HAP-1 (cell line): ENCODE measurements around the gene ACACB.
"Not testable (repeated sequence)": the region's sequence is repeated elsewhere in the genome, so short reads cannot be mapped to it uniquely, and the experiment has no call there.

Source experiments
- DNase-seq, 2 experiments: peaks; one replicate each; pipeline ENCODE4 v3.0.0-alpha.2; 2016 to 2020; ENCODE audit warnings: low spot score in 2 of 2
- H3K27me3 ChIP-seq: fragments of 250-450 bp; sonication (Bioruptor Pico); 2 replicates; pipeline ENCODE4 v1.5.1; 2020; ENCODE audit warnings: low read depth, mild to moderate bottlenecking, moderate library complexity
- H3K36me3 ChIP-seq: fragments of 250-450 bp; sonication (Bioruptor Pico); replicated peaks from 2 replicates; pipeline ENCODE4 v1.5.1; 2020; ENCODE audit warnings: mild to moderate bottlenecking
- H3K4me1 ChIP-seq: fragments of 250-450 bp; sonication (Bioruptor Pico); 2 replicates; pipeline ENCODE4 v1.5.1; 2020; ENCODE audit warnings: mild to moderate bottlenecking
- H3K4me3 ChIP-seq: fragments of 250-450 bp; sonication (Bioruptor Pico); 2 replicates; pipeline ENCODE4 v1.5.1; 2020; ENCODE audit warnings: mild to moderate bottlenecking, moderate library complexity
- H3K9me3 ChIP-seq: fragments of 250-450 bp; sonication (Bioruptor Pico); 2 replicates; pipeline ENCODE4 v1.5.1; 2020; ENCODE audit warnings: mild to moderate bottlenecking, moderate library complexity
- in situ Hi-C: fragments of 300-500 bp; cut with MboI; formaldehyde crosslinking; loops from 3 replicates; pipeline ENCODE4 v1.14.3; 2020; ENCODE audit warnings: low sequenced_read_pairs, inconsistent platforms, mixed read lengths

ACACB gene

DNA sequence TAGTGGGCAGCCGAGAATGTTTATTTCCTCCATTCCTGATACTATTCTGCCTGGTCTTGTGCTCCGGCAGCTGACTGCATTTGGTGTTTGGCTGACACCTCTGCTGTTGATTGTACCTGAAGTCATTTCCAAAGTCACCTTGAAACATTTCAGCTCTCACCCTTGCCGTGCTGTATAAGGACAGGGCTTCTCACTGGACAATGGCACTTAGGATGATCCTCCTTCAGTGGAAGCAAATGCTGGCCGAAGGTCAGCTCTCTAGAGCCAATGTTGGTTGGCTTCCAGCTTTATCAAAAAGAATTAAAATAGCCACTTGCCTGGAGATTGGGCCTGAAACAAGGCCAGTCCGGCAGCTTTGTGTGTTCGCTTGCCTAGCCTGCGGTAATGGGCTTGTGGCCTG lies 44.0 kb downstream of the ACACB start:
- no peaks in the 10 kb centered on the region for H3K9me3 ChIP-seq
- no peaks in the 10 kb centered on the region for H3K36me3 ChIP-seq
- no peaks in the 10 kb centered on the region for H3K27me3 ChIP-seq
- in situ Hi-C loops, result no loop called here
- H3K4me1 ChIP-seq, result peaks cover 1% of the 10 kb centered on the region
- H3K4me3 ChIP-seq, result no peak overlapping the region
- DNase-seq, result no peak

DNA sequence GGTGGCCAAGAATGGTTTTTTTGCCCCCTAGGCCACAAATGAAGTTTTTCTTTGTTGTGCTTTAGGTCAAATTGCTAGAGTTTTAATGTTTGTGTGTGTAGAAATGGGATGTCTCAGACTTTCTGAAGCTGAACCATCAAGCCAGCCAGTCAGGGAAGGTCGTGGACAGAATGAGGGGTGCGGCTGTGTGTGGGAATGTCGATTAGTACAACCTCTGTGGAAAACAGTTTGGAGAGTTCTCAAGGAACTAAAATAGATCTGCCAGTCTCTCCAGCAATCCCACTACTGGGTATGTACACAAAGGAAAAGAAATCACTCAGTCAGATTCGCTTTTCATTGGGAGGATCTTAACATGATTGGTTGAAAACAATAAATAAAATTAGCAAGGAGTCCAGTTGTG lies 44.5 kb downstream of the ACACB start:
- no peaks in the 10 kb centered on the region for H3K27me3 ChIP-seq
- H3K9me3 ChIP-seq, result no peaks in the 10 kb centered on the region
- H3K36me3 ChIP-seq, result no peaks in the 10 kb centered on the region
- H3K4me1 ChIP-seq, result no peaks in the 10 kb centered on the region
- no peak overlapping the region for H3K4me3 ChIP-seq
- in situ Hi-C loops, result no loop called here
- no peak for DNase-seq

DNA sequence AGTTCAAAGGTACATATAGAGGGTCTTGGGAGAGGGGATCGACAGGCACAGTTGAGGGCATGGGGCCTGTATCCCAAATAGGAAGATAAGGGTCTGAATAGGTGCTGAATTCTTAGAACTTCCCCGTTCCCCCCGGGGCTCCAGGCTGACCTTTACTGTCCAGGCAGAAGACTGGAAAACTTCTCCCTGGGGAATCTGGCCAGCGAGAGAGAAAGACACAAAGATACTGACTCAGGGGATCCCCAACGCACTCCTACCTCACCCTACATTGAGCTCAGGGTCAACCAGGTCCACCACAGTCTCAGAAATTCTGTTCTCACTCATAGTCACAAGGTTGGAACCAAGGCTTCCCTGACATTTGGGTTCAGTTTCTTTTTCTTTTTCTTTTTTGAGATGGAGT lies 46.2 kb downstream of the ACACB start:
- DNase-seq, result no peak
- in situ Hi-C loops, result no loop called here
- no peaks in the 10 kb centered on the region for H3K36me3 ChIP-seq
- no peaks in the 10 kb centered on the region for H3K27me3 ChIP-seq
- H3K4me3 ChIP-seq, result no peak overlapping the region
- H3K9me3 ChIP-seq, result no peaks in the 10 kb centered on the region
- H3K4me1 ChIP-seq, result no peaks in the 10 kb centered on the region

DNA sequence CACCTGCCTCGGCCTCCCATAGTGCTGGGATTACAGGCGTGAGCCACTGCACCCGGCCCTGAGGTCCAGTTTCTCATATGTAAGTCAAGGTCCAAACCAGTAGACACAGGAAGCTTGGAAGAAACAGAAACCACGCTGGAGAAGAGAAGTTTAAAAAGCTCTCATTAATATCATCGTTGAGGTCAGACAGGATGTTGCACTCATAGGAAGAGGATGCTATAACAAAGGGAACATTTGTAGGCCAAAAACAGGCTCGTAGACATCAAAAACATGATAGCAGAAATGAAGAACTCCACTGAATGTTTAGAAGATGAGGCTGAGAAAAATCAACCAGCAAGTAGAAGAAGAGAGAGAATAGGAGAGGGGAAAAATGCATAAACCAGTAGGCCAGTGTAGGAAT lies 46.8 kb downstream of the ACACB start:
- Histone ChIP-seq H3K9me3 (no peaks in the 10 kb centered on the region), H3K36me3 (no peaks in the 10 kb centered on the region), H3K4me3 (no peak overlapping the region), H3K27me3 (no peaks in the 10 kb centered on the region), H3K4me1 (no peaks in the 10 kb centered on the region)
- DNase-seq, result no peak
- in situ Hi-C loops, result no loop called here

DNA sequence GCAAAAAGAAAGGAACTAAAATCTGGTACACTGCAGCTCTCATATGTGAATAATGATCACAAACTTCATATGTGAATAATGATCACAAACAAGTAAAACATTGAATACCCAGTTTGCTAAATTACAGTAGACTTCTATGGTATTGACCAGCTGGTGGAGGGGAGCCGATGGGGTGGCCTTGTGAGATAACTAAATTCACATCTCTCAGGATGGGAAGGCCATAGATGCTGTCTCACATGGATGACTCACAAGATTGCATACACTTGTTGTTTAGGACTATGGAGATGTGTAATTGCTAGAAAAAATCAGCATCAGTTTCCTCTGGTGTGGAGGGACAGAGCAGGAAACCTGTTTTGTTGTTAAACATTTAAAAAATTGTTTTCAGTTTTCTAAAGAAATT lies 49.2 kb downstream of the ACACB start:
- in situ Hi-C loops, result no loop called here

DNA sequence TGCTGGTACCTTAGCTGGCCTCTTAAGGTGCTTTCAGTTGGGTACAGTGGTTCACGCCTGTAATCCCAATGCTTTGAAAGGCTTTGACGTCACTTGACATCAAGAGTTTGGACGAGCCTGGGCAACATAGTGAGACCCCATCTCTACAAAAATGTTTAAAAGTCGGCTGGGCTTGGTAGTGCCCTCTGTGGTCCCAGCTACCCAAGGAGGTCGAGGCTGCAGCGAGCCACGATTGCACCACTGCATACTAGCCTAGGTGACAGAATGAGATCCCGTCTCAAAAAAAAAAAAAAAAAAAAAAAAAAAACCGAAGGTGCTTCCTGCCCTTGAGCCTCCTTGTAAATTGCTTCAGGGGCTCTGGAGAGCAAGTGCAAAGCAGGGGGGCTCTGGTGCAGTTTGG lies 50.0 kb downstream of the ACACB start:
- in situ Hi-C loops, result no loop called here
- no peaks in the 10 kb centered on the region for H3K4me1 ChIP-seq
- H3K27me3 ChIP-seq, result no peaks in the 10 kb centered on the region
- no peak for DNase-seq
- peaks cover under 1% of the 10 kb centered on the region; the same call in 1 of the 2 replicates for H3K36me3 ChIP-seq
- no peak overlapping the region for H3K4me3 ChIP-seq
- no peaks in the 10 kb centered on the region for H3K9me3 ChIP-seq

More for the DNA sequence above, 49.2 kb downstream of the ACACB start:
- H3K4me3 ChIP-seq, result no peak overlapping the region
- H3K36me3 ChIP-seq, result no peaks in the 10 kb centered on the region
- DNase-seq, result no peak
- no peaks in the 10 kb centered on the region for H3K27me3 ChIP-seq
- H3K9me3 ChIP-seq, result no peaks in the 10 kb centered on the region
- no peaks in the 10 kb centered on the region for H3K4me1 ChIP-seq

DNA sequence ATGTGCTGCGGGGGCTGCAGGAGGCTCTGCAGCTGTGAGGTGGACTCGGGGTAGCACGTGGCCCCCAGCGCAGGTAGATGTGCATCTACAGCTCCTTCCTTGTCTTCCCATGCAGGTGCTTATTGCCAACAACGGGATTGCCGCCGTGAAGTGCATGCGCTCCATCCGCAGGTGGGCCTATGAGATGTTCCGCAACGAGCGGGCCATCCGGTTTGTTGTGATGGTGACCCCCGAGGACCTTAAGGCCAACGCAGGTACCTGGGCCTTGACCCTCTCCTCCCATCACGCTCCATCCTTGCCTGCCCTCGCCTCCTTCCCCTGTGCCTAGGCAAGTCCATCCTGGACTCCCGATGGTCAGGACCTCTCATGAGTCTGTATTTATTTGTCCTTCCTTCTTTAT lies 51.4 kb downstream of the ACACB start:
- Histone ChIP-seq H3K36me3 (peaks cover 4% of the 10 kb centered on the region), H3K4me3 (no peak overlapping the region), H3K27me3 (no peaks in the 10 kb centered on the region), H3K9me3 (no peaks in the 10 kb centered on the region), H3K4me1 (no peaks in the 10 kb centered on the region)
- in situ Hi-C loops, result no loop called here
- DNase-seq, result no peak

DNA sequence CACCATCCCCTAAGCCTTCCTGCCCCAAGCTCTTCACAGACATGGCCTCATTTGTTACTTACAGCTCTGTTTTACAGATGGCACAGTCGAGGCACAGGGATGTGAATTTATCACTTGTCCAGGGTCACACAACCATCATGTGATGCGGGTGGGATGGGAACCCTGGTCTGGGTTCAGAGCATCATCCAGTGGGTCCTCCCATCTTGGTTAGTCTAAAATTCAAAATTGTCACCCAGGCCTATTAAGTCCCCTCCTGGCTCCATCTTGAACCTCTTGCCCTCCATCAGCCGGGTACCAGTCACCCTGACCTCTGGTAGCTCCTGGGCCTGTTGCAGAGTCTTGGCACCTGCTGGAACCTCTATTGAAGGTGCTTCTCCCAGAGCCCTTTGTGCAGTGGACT lies 52.9 kb downstream of the ACACB start:
- H3K27me3 ChIP-seq, result no peaks in the 10 kb centered on the region
- in situ Hi-C loops, result no loop called here

DNA sequence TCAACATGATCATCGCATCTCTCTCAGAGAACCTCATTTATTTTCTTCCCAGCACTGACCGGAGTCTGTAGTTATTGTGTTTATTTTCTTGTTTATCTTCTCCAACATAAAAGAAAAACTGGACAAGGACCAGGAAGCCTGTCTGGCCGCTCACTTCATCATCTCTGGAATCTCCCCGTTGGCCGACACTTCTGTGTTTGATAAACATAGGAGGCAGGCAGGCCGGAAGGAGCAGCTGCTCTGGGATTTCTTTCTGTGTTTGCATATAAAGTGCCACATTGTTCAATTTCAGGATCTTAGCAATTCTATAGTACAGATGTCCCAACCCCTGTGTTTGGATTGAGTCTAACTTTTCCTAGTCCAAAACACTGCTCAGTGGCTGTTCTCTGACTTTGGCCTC lies 53.3 kb downstream of the ACACB start:
- H3K9me3 ChIP-seq, result no peaks in the 10 kb centered on the region
- H3K4me3 ChIP-seq, result no peak overlapping the region
- H3K36me3 ChIP-seq, result peaks cover 4% of the 10 kb centered on the region
- in situ Hi-C loops, result no loop called here
- H3K27me3 ChIP-seq, result no peaks in the 10 kb centered on the region
- H3K4me1 ChIP-seq, result no peaks in the 10 kb centered on the region
- no peak for DNase-seq

More for the DNA sequence above, 52.9 kb downstream of the ACACB start:
- H3K36me3 ChIP-seq, result peaks cover 4% of the 10 kb centered on the region
- no peak for DNase-seq
- no peaks in the 10 kb centered on the region for H3K9me3 ChIP-seq
- no peaks in the 10 kb centered on the region for H3K4me1 ChIP-seq
- no peak overlapping the region for H3K4me3 ChIP-seq

DNA sequence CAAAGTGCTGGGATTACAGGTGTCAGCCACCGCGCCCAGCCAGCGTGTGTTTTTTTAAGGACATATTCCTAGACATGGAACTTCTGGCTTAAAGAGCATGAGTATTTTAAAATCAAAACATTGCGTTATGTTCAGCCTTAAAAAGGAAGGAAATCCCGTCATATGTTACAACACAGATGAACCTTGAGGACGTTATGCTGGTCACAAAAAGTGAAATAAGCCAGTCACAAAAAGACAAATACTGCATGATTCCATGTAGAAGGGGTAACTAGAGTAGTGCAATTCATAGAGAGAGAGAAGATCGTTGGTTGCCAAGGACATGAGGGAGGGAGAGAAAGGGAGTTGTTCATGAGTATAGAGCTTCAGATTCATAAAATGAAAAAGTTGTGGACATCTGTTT lies 53.9 kb downstream of the ACACB start:
- Histone ChIP-seq H3K27me3 (no peaks in the 10 kb centered on the region), H3K9me3 (no peaks in the 10 kb centered on the region), H3K4me3 (no peak overlapping the region), H3K36me3 (peaks cover 4% of the 10 kb centered on the region), H3K4me1 (no peaks in the 10 kb centered on the region)
- DNase-seq, result no peak
- in situ Hi-C loops, result no loop called here

DNA sequence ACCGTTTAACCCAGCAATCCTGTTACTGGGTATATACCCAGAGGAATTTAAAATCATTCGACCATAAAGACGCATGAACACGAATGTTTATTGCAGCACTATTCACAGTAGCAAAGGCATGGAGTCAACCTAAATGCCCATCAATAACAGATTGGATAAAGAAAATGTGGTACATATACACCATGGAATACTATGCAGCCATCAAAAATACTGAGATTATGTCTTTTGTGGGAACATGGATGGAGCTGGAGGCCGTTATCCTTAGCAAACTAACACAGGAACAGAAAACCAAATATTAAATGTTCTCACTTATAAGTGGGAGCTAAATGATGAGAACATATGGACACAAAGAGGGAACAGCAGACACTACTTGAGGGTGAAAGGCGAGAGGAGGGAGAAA lies 56.4 kb downstream of the ACACB start:
- H3K4me3 ChIP-seq, DNase-seq, H3K9me3 ChIP-seq, H3K36me3 ChIP-seq, in situ Hi-C loops, H3K27me3 ChIP-seq, H3K4me1 ChIP-seq: not testable (repeated sequence)

DNA sequence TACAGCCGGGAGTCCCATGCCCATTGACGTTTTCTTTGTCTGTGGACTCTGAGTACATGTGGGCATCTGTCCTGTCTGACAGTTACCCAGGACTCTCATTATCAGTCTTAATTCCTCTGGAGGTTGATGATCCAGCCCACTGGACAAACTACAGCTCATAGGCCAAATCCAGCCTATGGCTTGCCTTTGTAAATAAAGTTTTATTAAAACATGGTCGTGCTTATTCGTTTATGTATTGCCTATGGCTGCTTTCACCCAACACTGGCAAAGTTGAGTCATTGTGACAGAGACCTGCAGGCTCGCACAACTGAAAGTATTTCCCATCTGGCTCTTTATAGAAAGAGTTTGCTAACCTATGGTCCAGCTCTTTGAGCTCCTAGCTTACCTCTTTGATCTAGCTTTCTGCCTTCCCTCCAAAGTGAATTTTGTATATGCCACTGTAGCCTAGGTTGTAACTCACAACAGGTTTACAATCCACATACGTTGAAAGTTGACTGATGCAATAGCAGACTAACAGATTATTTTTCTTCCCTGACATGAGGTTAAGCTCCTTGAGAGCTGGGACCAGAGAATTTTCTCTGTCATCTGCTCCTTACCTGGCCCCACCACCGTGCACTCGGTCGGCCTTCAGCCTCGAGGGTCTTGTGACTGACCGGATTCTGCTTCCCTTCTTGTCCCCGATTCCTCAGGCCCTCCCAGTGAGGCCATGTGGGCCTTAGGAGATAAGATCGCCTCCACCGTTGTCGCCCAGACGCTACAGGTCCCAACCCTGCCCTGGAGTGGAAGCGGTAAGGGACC lies 57.3 kb downstream of the ACACB start:
- no peak overlapping the region for H3K4me3 ChIP-seq
- H3K27me3 ChIP-seq, result no peaks in the 10 kb centered on the region
- H3K4me1 ChIP-seq, result no peaks in the 10 kb centered on the region
- in situ Hi-C loops, result no loop called here
- H3K9me3 ChIP-seq, result no peaks in the 10 kb centered on the region
- peaks cover 4% of the 10 kb centered on the region for H3K36me3 ChIP-seq
- no peak for DNase-seq

DNA sequence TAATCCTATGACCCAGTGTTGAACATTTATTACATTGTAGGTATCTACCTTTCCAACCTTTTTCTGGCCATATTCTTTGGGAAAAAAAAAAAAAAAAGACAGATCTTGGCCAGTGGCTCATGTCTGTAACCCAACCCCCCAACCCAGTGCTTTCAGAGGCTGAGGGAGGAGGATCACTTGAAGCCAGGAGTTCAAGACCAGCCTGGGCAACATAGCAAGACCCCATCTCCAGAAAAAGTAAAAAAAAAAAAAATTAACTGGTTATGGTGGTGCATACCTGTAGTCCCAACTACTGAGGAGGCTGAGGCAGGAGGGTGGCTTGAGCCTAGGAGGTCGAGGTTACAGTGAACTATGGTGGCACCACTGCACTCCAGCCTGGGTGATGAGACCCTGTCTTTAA lies 58.1 kb downstream of the ACACB start:
- Histone ChIP-seq H3K4me1 (no peaks in the 10 kb centered on the region), H3K9me3 (no peaks in the 10 kb centered on the region), H3K4me3 (no peak overlapping the region), H3K27me3 (no peaks in the 10 kb centered on the region), H3K36me3 (peaks cover 4% of the 10 kb centered on the region)
- in situ Hi-C loops, result no loop called here
- no peak for DNase-seq

DNA sequence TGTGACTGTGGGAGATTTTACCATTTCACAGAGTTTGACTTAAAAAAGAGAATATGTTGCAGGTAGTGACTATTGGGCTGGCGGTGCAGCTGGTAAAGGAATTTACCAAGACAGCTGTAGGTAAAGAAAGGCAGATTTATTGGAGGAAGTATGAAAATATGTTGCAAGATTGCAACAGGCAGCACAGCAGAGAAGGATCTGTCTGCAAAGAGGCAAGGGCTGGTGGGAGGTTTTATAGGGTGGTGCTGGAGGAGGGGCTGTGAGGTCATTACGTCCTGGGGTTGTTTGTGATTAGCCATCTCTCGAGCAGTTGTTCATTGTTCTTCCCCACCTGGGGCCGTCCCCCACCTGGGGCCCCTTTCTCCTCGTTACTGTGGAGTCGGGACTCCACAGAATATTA lies 62.1 kb downstream of the ACACB start:
- in situ Hi-C loops, result no loop called here
- Histone ChIP-seq H3K9me3 (no peaks in the 10 kb centered on the region), H3K36me3 (no peaks in the 10 kb centered on the region), H3K4me3 (no peak overlapping the region), H3K27me3 (no peaks in the 10 kb centered on the region), H3K4me1 (no peaks in the 10 kb centered on the region)
- no peak for DNase-seq

DNA sequence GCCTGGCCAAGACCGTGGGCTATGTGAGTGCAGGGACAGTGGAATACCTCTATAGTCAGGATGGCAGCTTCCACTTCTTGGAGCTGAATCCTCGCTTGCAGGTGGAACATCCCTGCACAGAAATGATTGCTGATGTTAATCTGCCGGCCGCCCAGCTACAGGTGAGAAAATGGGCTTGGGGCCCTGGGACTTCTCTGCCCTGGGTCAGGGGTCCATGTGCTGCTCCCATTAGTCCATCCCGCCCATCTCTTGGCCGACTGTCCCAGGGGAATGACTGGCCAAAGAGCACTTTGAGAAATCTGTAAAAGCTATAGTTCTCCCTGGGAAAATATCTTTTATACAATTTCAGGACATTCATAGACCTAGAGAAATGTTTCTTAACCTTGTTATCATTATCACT lies 63.5 kb downstream of the ACACB start:
- Histone ChIP-seq H3K4me1 (no peaks in the 10 kb centered on the region), H3K27me3 (no peaks in the 10 kb centered on the region), H3K36me3 (no peaks in the 10 kb centered on the region), H3K9me3 (no peaks in the 10 kb centered on the region), H3K4me3 (no peak overlapping the region)
- DNase-seq, result no peak
- in situ Hi-C loops, result no loop called here
